WERI-Rb-1 (cell line): ENCODE results near the gene CYP4V2.
A peak's percentile ranks its signal among the peaks of the same experiment; 100 is the strongest.

Source experiments
- DNase-seq: peaks from one replicate; pipeline ENCODE4 v3.0.0-alpha.2; 2020
- H3K27ac ChIP-seq: fragments of 250-450 bp; sonication (Bioruptor Pico); 2 replicates; pipeline ENCODE4 v1.5.1; 2020; ENCODE audit warnings: mild to moderate bottlenecking, moderate library complexity
- H3K27me3 ChIP-seq: fragments of 250-450 bp; sonication (Bioruptor Pico); 2 replicates; pipeline ENCODE4 v1.5.1; 2021; ENCODE audit warnings: mild to moderate bottlenecking, low read depth, moderate library complexity; ENCODE audit not compliant: insufficient read depth, severe bottlenecking
- H3K36me3 ChIP-seq: fragments of 250-450 bp; sonication (Bioruptor Pico); 2 replicates; pipeline ENCODE4 v1.5.1; 2020; ENCODE audit warnings: mild to moderate bottlenecking, moderate library complexity
- H3K4me3 ChIP-seq: 2 replicates; pipeline ENCODE4 v1.5.1; 2011; ENCODE audit warnings: low read depth, mild to moderate bottlenecking, control low read depth, low read length
- H3K9me3 ChIP-seq: fragments of 250-450 bp; sonication (Bioruptor Pico); 2 replicates; pipeline ENCODE4 v1.5.1; 2021; ENCODE audit warnings: mild to moderate bottlenecking, moderate library complexity; ENCODE audit not compliant: severe bottlenecking
- CTCF ChIP-seq: IDR thresholded peaks from 2 replicates; pipeline ENCODE4 v1.5.1; 2011; ENCODE audit warnings: low read depth, mild to moderate bottlenecking, control low read depth, inconsistent platforms, low read length

The CYP4V2 gene

DNA sequence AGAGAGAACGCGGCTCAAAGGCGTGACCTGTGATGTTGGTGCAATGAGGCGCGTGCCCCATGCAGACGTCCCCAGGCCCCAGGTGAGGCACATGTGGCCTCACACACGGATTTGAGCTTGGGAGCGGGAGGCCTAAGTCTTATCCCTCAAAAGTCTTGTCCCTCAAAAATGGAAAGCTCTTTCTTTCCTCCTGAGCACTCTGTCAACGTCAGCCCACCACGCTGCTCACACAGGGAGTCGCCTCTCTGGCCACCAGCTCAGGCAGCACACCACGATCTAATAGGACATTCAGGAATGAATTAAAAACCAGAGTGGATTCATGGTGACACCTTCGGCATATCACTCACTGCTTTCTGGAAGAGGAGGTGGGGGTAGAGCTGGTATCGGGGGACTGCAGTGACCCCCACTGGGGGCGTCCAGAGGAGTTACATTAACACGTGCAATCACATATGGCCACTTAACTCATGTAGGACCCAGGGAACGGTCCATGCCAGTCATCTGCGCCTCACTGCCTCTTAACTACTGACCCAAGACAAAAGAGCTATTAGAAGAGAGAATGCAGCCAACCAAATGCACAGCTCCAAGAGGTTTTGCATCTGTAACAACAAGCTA, 21.9 kb upstream of the CYP4V2 start:
- Histone ChIP-seq H3K27me3 (peaks cover 51% of the 10 kb centered on the region), H3K27ac (no peak overlapping the region), H3K36me3 (no peaks in the 10 kb centered on the region), H3K9me3 (no peaks in the 10 kb centered on the region), H3K4me3 (no peak overlapping the region)
- no peak for DNase-seq
- no peak for TF ChIP-seq CTCF

GRCh38 chr4:186169945-186170802, 21.2 kb upstream of the CYP4V2 start:
- Histone ChIP-seq H3K27me3 (peaks cover 51% of the 10 kb centered on the region), H3K9me3 (no peaks in the 10 kb centered on the region), H3K36me3 (no peaks in the 10 kb centered on the region), H3K4me3 (no peak overlapping the region), H3K27ac (no peak overlapping the region)
- 0 out of 2 replicates have a peak, but pooled peaks have one; percentile 17 for TF ChIP-seq CTCF
- no peak for DNase-seq

- Histone ChIP-seq H3K27me3 (peaks cover 43% of the 10 kb centered on the region), H3K9me3 (no peaks in the 10 kb centered on the region), H3K36me3 (no peaks in the 10 kb centered on the region), H3K4me3 (no peak overlapping the region), H3K27ac (no peak overlapping the region)
- DNase-seq: no peak
- no peak for TF ChIP-seq CTCF
These were observed 20.4 kb upstream of the CYP4V2 start for GRCh38 chr4:186170966-186171365.

DNA sequence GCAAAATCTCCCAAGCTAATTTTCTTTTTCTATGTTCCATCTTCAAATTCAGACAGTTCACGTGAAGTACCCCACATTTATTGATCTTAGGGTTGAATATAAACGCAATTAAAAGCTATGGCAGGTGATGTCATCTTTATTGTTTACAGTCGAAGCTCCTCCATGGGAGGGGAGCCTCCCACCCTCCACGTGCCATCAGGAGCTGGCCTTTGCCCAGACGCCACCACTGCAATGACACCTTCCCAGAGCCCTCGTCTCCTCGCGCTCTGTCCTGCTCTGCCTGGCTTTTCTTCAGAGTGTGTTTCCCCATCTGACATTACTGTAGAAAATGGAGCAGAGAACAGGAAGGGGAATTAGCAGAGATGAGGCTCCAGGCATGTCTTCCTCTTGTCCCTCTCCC, 18.8 kb upstream of the CYP4V2 start:
- no peak overlapping the region for H3K27ac ChIP-seq
- peaks cover 53% of the 10 kb centered on the region for H3K27me3 ChIP-seq
- H3K9me3 ChIP-seq: no peaks in the 10 kb centered on the region
- no peak for DNase-seq
- no peak for TF ChIP-seq CTCF
- H3K36me3 ChIP-seq: no peaks in the 10 kb centered on the region
- no peak overlapping the region for H3K4me3 ChIP-seq

DNA sequence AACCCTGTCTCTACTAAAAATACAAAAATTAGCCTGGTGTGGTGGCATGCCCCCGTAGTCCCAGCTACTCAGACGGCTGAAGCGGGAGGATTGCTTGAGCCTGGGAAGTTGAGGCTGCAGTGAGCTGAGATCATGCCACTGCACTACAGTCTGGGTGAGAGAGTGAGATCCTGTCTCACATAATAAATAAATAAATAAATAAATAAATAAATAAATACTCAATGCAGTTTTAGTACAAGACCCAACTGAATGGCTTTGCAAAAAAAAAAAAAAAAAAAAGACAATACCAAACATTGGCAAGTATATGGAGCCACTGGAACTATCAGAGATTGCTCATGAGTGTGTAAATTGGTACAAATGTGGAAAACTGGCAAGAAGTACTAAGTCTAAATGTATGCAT, 3.3 kb upstream of the CYP4V2 start:
- no peaks in the 10 kb centered on the region for H3K9me3 ChIP-seq
- H3K27ac ChIP-seq: no peak overlapping the region
- peaks cover 68% of the 10 kb centered on the region for H3K27me3 ChIP-seq
- H3K36me3 ChIP-seq: no peaks in the 10 kb centered on the region
- no peak for TF ChIP-seq CTCF
- DNase-seq: no peak
- H3K4me3 ChIP-seq: no peak overlapping the region
